Measurements from ENCODE around the gene SBNO2. TPM values are rescaled to one million over a fixed set of nuclear protein-coding genes. Genes with fewer than 3 reads are reported as not detected.
A peak's percentile ranks its signal among the peaks of the same experiment; 100 is the strongest.

The SBNO2 gene
- total and polyA plus RNA-seq, 7 experiments from 2014 or later: 1.7 to 137 (median 93.5) TPM

DNA sequence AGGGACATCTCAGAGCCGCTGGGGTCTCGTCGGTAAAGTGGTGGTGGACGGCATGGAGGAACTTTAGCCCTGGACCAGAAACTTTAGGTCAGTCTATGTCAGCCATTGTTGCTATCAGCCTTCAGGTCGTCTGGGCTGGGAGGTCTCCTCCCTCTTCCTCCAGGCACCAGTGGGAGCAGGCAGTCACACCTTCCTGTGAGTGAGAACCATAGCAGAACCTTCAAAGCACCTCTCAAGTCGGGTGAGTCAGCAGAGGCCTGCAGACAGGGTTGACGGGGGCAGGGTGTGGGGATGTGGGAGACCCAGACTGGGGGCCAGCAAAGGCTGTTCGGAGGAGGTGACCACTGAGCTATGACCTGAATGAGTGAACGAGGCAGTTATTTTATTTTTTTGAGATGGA is 15.4 kb upstream of the SBNO2 start:
- peak overlapping the region; percentile 44 to 94 (median 79) for H3K27ac Mint-ChIP-seq
- CTCF ChIA-PET: interaction anchor here (0.6 kb wide), 1 partner anchor 207 kb away, joined by 7 read pairs; no protein-coding TSS in a partner anchor
- Histone ChIP-seq H3K9me3 (ENCODE audit: control insufficient read depth in 2 of 3, low read length in 3 of 3) (no peaks in the 10 kb centered on the region), H3K4me1 (ENCODE audit: control insufficient read depth in 2 of 2, insufficient read depth in 2 of 2, low read length in 2 of 2) (peaks cover 21 to 25% of the 10 kb centered on the region in 2 donors), H3K4me3 (ENCODE audit: low read length) (no peak overlapping the region), H3K27me3 (ENCODE audit: control insufficient read depth in 2 of 2, insufficient read depth in 2 of 2, low read length in 2 of 2) (no peaks in the 10 kb centered on the region), H3K36me3 (ENCODE audit: control insufficient read depth in 2 of 3, insufficient read depth in 3 of 3, low read length in 3 of 3) (no peaks in the 10 kb centered on the region), H3K27ac (ENCODE audit: low read depth, low read length) (no peak overlapping the region)
- DNase-seq: peak in 1 of 9 donors; percentile 67
- peak overlapping the region in 5 of 10 donors; percentile 33 to 63 (median 58) for H3K4me3 Mint-ChIP-seq
- intact Hi-C loops (cut with micrococcal nuclease): loop anchor here in 1 of 2 donors (1.0 kb wide), 1 partner anchor 15 kb away; the partner anchor contains the start of gene SBNO2
- ATAC-seq: peak; percentile 57
- no peaks in the 10 kb centered on the region for H3K9me3 Mint-ChIP-seq
- H3K27me3 Mint-ChIP-seq: no peaks in the 10 kb centered on the region
- no peaks in the 10 kb centered on the region for H3K36me3 Mint-ChIP-seq
- POLR2A ChIA-PET: no interaction called here
- peaks cover 11 to 27% (median 18%) of the 10 kb centered on the region in 7 donors for H3K4me1 Mint-ChIP-seq

DNA sequence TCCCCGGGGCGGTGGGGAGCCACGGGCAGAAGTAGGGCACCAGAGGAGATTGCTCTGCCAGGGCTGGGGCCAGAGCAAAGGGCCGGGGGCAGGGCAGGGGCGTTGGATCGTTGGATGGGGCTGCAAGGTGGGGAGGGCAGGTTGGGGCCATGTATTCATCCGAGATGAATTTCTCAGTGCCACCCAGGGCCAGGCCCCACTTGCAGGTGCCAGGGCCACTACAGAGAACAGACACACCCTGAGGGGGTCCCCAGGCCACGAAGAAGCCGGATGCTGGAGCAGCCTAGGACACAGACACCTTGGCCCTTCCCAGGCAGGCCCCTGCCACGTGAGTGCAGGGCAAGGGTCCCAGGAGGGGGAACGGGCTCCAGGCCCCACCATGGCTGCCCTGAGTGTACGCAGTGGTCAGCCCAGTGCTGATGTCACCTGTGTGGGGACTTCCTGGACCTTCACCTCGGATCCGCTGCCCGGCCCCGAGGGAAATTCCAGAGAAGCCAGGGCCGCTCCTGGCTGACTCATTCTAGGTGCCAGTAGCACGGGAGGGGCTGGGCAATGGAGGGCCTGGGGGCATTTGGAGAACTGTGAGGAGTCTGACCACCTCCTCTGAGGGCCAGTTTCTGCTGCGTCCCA is 9.6 kb upstream of the SBNO2 start:
- no peak for DNase-seq
- Mint-ChIP-seq H3K27me3 (peaks cover 0 to 7% (median under 1%) of the 10 kb centered on the region in 5 donors), H3K36me3 (no peaks in the 10 kb centered on the region), H3K4me3 (no peak overlapping the region), H3K9me3 (no peaks in the 10 kb centered on the region), H3K27ac (no peak overlapping the region), H3K4me1 (peaks cover 11 to 26% (median 12%) of the 10 kb centered on the region in 7 donors)
- H3K4me1 ChIP-seq (ENCODE audit: control insufficient read depth in 2 of 2, insufficient read depth in 2 of 2, low read length in 2 of 2): peaks cover 0 to 9% of the 10 kb centered on the region in 2 donors
- H3K36me3 ChIP-seq (ENCODE audit: control insufficient read depth in 2 of 3, insufficient read depth in 3 of 3, low read length in 3 of 3): no peaks in the 10 kb centered on the region
- no peaks in the 10 kb centered on the region for H3K9me3 ChIP-seq (ENCODE audit: control insufficient read depth in 2 of 3, low read length in 3 of 3)
- H3K27ac ChIP-seq (ENCODE audit: low read depth, low read length): no peak overlapping the region
- no peak for ATAC-seq
- H3K27me3 ChIP-seq (ENCODE audit: control insufficient read depth in 2 of 2, insufficient read depth in 2 of 2, low read length in 2 of 2): no peaks in the 10 kb centered on the region
- no peak overlapping the region for H3K4me3 ChIP-seq (ENCODE audit: low read length)
- intact Hi-C loops (cut with micrococcal nuclease): no loop called here
- CTCF ChIA-PET: no interaction called here
- POLR2A ChIA-PET: no interaction called here

DNA sequence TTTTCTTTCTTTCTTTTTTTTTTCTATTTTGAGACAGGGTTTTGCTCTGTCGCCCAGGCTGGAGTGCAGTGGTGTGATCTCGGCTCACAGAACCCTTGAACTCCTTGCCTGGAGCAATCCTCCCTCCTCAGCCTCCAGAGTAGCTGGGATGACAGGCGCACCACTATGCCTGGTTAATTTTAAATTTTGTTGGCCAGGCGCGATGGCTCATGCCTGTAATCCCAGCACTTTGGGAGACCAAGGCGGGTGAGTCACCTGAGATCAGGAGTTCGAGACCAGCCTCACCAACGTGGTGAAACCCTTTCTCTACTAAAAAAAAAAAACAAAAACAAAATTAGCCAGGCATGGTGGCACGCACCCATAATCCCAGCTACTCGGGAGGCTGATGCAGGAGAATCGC is 8.7 kb upstream of the SBNO2 start:
- H3K27ac ChIP-seq (ENCODE audit: low read depth, low read length): no peak overlapping the region
- no peaks in the 10 kb centered on the region for H3K9me3 ChIP-seq (ENCODE audit: control insufficient read depth in 2 of 3, low read length in 3 of 3)
- intact Hi-C loops (cut with micrococcal nuclease): no loop called here
- ChIA-PET CTCF (interaction anchor here (0.7 kb wide), 1 partner anchor 186 kb away, joined by 3 read pairs; no protein-coding TSS in a partner anchor), POLR2A (no interaction called here)
- ATAC-seq (no peak), DNase-seq (no peak)
- Mint-ChIP-seq H3K27me3 (peaks cover 0 to 7% (median 2%) of the 10 kb centered on the region in 5 donors), H3K4me1 (peaks cover 11 to 27% (median 12%) of the 10 kb centered on the region in 7 donors), H3K9me3 (no peaks in the 10 kb centered on the region), H3K36me3 (no peaks in the 10 kb centered on the region), H3K27ac (no peak overlapping the region), H3K4me3 (no peak overlapping the region)
- no peaks in the 10 kb centered on the region for H3K27me3 ChIP-seq (ENCODE audit: control insufficient read depth in 2 of 2, insufficient read depth in 2 of 2, low read length in 2 of 2)
- H3K36me3 ChIP-seq (ENCODE audit: control insufficient read depth in 2 of 3, insufficient read depth in 3 of 3, low read length in 3 of 3): no peaks in the 10 kb centered on the region
- H3K4me3 ChIP-seq (ENCODE audit: low read length): no peak overlapping the region
- H3K4me1 ChIP-seq (ENCODE audit: control insufficient read depth in 2 of 2, insufficient read depth in 2 of 2, low read length in 2 of 2): peaks cover 0 to 9% of the 10 kb centered on the region in 2 donors

DNA sequence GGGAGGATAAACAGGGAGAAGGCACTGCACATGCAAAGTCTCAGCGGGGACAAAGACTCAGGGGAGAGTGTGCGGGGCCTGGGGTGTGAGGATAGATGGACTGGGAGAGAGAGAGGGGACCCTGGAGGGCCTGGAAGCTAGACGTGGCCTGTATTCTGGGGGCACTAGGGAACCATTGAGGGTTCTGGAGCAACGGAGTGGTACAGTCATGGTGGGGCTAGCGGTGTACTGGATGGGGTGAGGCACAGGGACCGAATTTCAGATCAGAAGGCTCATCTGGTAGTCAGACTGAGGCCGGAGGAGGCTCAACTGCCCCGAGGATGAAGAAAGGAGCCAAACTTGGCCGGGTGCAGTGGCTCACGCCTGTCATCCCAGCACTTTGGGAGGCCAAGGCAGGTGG is 8.0 kb upstream of the SBNO2 start:
- H3K27me3 ChIP-seq (ENCODE audit: control insufficient read depth in 2 of 2, insufficient read depth in 2 of 2, low read length in 2 of 2): no peaks in the 10 kb centered on the region
- POLR2A ChIA-PET: no interaction called here
- CTCF ChIA-PET: interaction anchor here (0.7 kb wide), 1 partner anchor 186 kb away, joined by 3 read pairs; no protein-coding TSS in a partner anchor
- no peaks in the 10 kb centered on the region for H3K9me3 ChIP-seq (ENCODE audit: control insufficient read depth in 2 of 3, low read length in 3 of 3)
- H3K27ac ChIP-seq (ENCODE audit: low read depth, low read length): no peak overlapping the region
- peaks cover 0 to 9% of the 10 kb centered on the region in 2 donors for H3K4me1 ChIP-seq (ENCODE audit: control insufficient read depth in 2 of 2, insufficient read depth in 2 of 2, low read length in 2 of 2)
- no peaks in the 10 kb centered on the region for H3K36me3 ChIP-seq (ENCODE audit: control insufficient read depth in 2 of 3, insufficient read depth in 3 of 3, low read length in 3 of 3)
- Mint-ChIP-seq H3K27ac (peak overlapping the region in 1 of 9 donors; percentile 13), H3K27me3 (peaks cover 0 to 7% (median 2%) of the 10 kb centered on the region in 5 donors), H3K4me3 (no peak overlapping the region), H3K36me3 (no peaks in the 10 kb centered on the region), H3K9me3 (no peaks in the 10 kb centered on the region), H3K4me1 (peaks cover 11 to 34% (median 15%) of the 10 kb centered on the region in 7 donors)
- ATAC-seq (no peak), DNase-seq (no peak)
- intact Hi-C loops (cut with micrococcal nuclease): no loop called here
- no peak overlapping the region for H3K4me3 ChIP-seq (ENCODE audit: low read length)

DNA sequence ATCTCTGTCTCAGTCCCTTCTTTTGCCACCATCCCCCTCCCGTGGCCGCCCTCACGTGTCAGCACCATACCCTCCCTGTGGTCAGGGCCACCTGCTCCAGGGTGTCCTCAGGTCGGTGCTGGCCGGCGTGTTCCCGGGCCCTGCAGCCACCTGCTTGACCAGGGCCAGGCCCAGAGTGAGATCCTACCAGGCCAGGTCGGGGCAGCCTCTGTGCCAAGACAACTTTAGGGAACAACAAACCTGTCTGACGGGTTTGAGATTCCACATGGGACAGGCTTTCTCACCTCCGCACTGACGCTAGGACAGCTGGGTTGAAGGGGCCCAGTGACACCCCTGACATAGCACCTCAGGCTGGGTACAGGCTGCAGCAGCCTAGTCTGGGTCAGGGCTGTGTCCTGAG is 7.5 kb upstream of the SBNO2 start:
- Histone ChIP-seq H3K4me3 (ENCODE audit: low read length) (no peak overlapping the region), H3K27me3 (ENCODE audit: control insufficient read depth in 2 of 2, insufficient read depth in 2 of 2, low read length in 2 of 2) (no peaks in the 10 kb centered on the region), H3K27ac (ENCODE audit: low read depth, low read length) (no peak overlapping the region), H3K36me3 (ENCODE audit: control insufficient read depth in 2 of 3, insufficient read depth in 3 of 3, low read length in 3 of 3) (no peaks in the 10 kb centered on the region), H3K9me3 (ENCODE audit: control insufficient read depth in 2 of 3, low read length in 3 of 3) (no peaks in the 10 kb centered on the region), H3K4me1 (ENCODE audit: control insufficient read depth in 2 of 2, insufficient read depth in 2 of 2, low read length in 2 of 2) (peaks cover 0 to 9% of the 10 kb centered on the region in 2 donors)
- ChIA-PET POLR2A (no interaction called here), CTCF (no interaction called here)
- H3K27ac Mint-ChIP-seq: peak overlapping the region in 3 of 9 donors; percentile 57 to 94 (median 81)
- peak overlapping the region in 5 of 10 donors; percentile 22 to 82 (median 71) for H3K4me3 Mint-ChIP-seq
- no peaks in the 10 kb centered on the region for H3K36me3 Mint-ChIP-seq
- ATAC-seq (no peak), DNase-seq (no peak)
- peaks cover 0 to 7% (median 2%) of the 10 kb centered on the region in 5 donors for H3K27me3 Mint-ChIP-seq
- H3K4me1 Mint-ChIP-seq: peaks cover 11 to 34% (median 15%) of the 10 kb centered on the region in 7 donors
- intact Hi-C loops (cut with micrococcal nuclease): no loop called here
- H3K9me3 Mint-ChIP-seq: no peaks in the 10 kb centered on the region

DNA sequence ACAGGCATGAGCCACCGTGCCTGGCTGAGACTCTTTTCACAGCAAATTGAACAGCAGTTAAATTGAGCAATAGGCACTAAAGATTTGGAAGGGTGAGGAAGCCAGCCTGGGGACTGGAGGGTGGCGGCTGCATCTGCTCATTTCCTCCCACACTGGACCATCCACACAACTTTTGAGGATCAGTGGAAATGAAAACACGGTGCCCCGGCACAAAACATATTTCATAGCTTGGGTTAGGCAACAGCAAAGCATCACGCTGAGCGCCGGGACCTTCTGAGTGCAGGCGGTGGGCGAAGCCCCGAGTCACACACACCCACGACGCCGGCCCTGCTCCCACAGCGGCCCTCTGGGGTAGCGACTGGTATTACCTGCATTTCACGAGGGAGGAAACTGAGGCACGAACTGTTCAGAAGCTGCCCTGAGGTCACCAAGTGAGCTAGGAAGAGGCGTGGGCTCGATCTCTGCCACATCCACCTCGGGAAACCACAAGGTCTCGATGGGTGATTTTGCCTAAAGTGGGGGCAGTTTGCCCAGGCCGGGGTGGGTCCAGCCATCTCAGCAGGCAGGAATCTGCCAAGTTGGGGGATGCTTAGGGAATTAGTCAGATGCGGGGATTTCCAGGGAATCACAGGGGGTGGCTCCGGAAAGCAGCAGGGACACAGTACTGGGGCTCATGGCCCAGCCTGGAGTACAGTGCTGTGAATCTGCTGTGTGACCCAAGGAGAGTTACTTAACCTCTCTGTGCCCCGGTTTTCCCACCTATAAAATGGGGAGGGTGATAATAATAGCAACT is 3.5 kb upstream of the SBNO2 start:
- Mint-ChIP-seq H3K27me3 (peaks cover 0 to 7% (median 2%) of the 10 kb centered on the region in 5 donors), H3K4me3 (peak overlapping the region in 2 of 10 donors; percentile 43 to 64), H3K27ac (peak overlapping the region in 1 of 9 donors; percentile 79), H3K9me3 (no peaks in the 10 kb centered on the region), H3K4me1 (peaks cover 18 to 35% (median 24%) of the 10 kb centered on the region in 7 donors), H3K36me3 (no peaks in the 10 kb centered on the region)
- no peaks in the 10 kb centered on the region for H3K9me3 ChIP-seq (ENCODE audit: control insufficient read depth in 2 of 3, low read length in 3 of 3)
- no peaks in the 10 kb centered on the region for H3K27me3 ChIP-seq (ENCODE audit: control insufficient read depth in 2 of 2, insufficient read depth in 2 of 2, low read length in 2 of 2)
- ATAC-seq: no peak
- intact Hi-C loops (cut with micrococcal nuclease): no loop called here
- CTCF ChIA-PET: interaction anchor here (0.6 to 1.1 kb wide), 5 partner anchors 8 to 323 kb away, joined by 3 to 6 read pairs (median 4); no protein-coding TSS in a partner anchor
- H3K4me3 ChIP-seq (ENCODE audit: low read length): no peak overlapping the region
- POLR2A ChIA-PET: interaction anchor here (1.0 kb wide), 1 partner anchor 22 kb away, joined by 3 read pairs; no protein-coding TSS in a partner anchor
- peaks cover 0 to 3% (median 0%) of the 10 kb centered on the region in 3 experiments for H3K36me3 ChIP-seq (ENCODE audit: control insufficient read depth in 2 of 3, insufficient read depth in 3 of 3, low read length in 3 of 3)
- no peak for DNase-seq
- no peak overlapping the region for H3K27ac ChIP-seq (ENCODE audit: low read depth, low read length)
- peaks cover 0 to 12% of the 10 kb centered on the region in 2 donors for H3K4me1 ChIP-seq (ENCODE audit: control insufficient read depth in 2 of 2, insufficient read depth in 2 of 2, low read length in 2 of 2)

All from naive thymus-derived CD4-positive, alpha-beta T cell (primary cell).